Measurements from ENCODE around the gene RITA1. TPM values are rescaled to one million over a fixed set of nuclear protein-coding genes. Genes with fewer than 3 reads are reported as not detected.

The RITA1 gene
- total RNA-seq, 1 donor from 2014 or later = 11.7 TPM

- Mint-ChIP-seq H3K4me1 (ENCODE audit: unreplicated experiment) (peaks cover 20% of the 10 kb centered on the region), H3K36me3 (ENCODE audit: low read depth, unreplicated experiment) (peaks cover 2% of the 10 kb centered on the region), H3K27me3 (ENCODE audit: unreplicated experiment) (peaks cover 1% of the 10 kb centered on the region), H3K9me3 (ENCODE audit: unreplicated experiment) (no peaks in the 10 kb centered on the region), H3K27ac (ENCODE audit: unreplicated experiment) (no peak overlapping the region), H3K4me3 (ENCODE audit: unreplicated experiment) (no peak overlapping the region)
- DNase-seq (ENCODE audit: low spot score) = no peak
- no peak for TF ChIP-seq CTCF (IDR thresholded peaks at IDR 0.05; ENCODE audit: unreplicated experiment)
These were observed 39.4 kb downstream of the RITA1 start for GRCh38 chr12:113224955-113225354.

- Mint-ChIP-seq H3K27me3 (ENCODE audit: unreplicated experiment) (peaks cover 4% of the 10 kb centered on the region), H3K4me1 (ENCODE audit: unreplicated experiment) (peaks cover 17% of the 10 kb centered on the region), H3K27ac (ENCODE audit: unreplicated experiment) (no peak overlapping the region)
These were observed 41.4 kb downstream of the RITA1 start for GRCh38 chr12:113226696-113227568.

GRCh38 chr12:113227686-113228391, 42.3 kb downstream of the RITA1 start:
- Mint-ChIP-seq H3K4me1 (ENCODE audit: unreplicated experiment) (peaks cover 9% of the 10 kb centered on the region), H3K9me3 (ENCODE audit: unreplicated experiment) (no peaks in the 10 kb centered on the region)

More at GRCh38 chr12:113226696-113227568, 41.4 kb downstream of the RITA1 start:
- DNase-seq (ENCODE audit: low spot score) = no peak
- H3K9me3 Mint-ChIP-seq (ENCODE audit: unreplicated experiment) = no peaks in the 10 kb centered on the region
- no peak overlapping the region for H3K4me3 Mint-ChIP-seq (ENCODE audit: unreplicated experiment)
- H3K36me3 Mint-ChIP-seq (ENCODE audit: low read depth, unreplicated experiment) = peaks cover 7% of the 10 kb centered on the region
- TF ChIP-seq CTCF (IDR thresholded peaks at IDR 0.05; ENCODE audit: unreplicated experiment) = no peak

GRCh38 chr12:113228394-113229028, 43.0 kb downstream of the RITA1 start:
- no peaks in the 10 kb centered on the region for H3K9me3 Mint-ChIP-seq (ENCODE audit: unreplicated experiment)

More at GRCh38 chr12:113227686-113228391, 42.3 kb downstream of the RITA1 start:
- H3K4me3 Mint-ChIP-seq (ENCODE audit: unreplicated experiment) = no peak overlapping the region
- no peak for TF ChIP-seq CTCF (IDR thresholded peaks at IDR 0.05; ENCODE audit: unreplicated experiment)
- DNase-seq (ENCODE audit: low spot score) = no peak
- no peak overlapping the region for H3K27ac Mint-ChIP-seq (ENCODE audit: unreplicated experiment)
- peaks cover 7% of the 10 kb centered on the region for H3K36me3 Mint-ChIP-seq (ENCODE audit: low read depth, unreplicated experiment)
- peaks cover 4% of the 10 kb centered on the region for H3K27me3 Mint-ChIP-seq (ENCODE audit: unreplicated experiment)

More at GRCh38 chr12:113228394-113229028, 43.0 kb downstream of the RITA1 start:
- H3K36me3 Mint-ChIP-seq (ENCODE audit: low read depth, unreplicated experiment) = peaks cover 7% of the 10 kb centered on the region
- H3K4me3 Mint-ChIP-seq (ENCODE audit: unreplicated experiment) = no peak overlapping the region
- H3K4me1 Mint-ChIP-seq (ENCODE audit: unreplicated experiment) = peaks cover 6% of the 10 kb centered on the region
- DNase-seq (ENCODE audit: low spot score) = no peak
- TF ChIP-seq CTCF (IDR thresholded peaks at IDR 0.05; ENCODE audit: unreplicated experiment) = no peak
- H3K27ac Mint-ChIP-seq (ENCODE audit: unreplicated experiment) = no peak overlapping the region
- H3K27me3 Mint-ChIP-seq (ENCODE audit: unreplicated experiment) = peaks cover 4% of the 10 kb centered on the region

Measured in endothelial cell (in vitro differentiated cells).